Tibial artery (tissue), 4 donors: ENCODE measurements around the gene ADGRL3.

Source experiments
- DNase-seq, 2 donors: peaks; one replicate each; pipeline ENCODE4 v3.0.0-alpha.2; 2019
- H3K27ac ChIP-seq, 2 donors: fragments of 200-600 bp; sonication (generic) in 1 of 2; 1 replicate in 1 of 2; 2 replicates in 1 of 2; pipeline ENCODE4 v1.5.1; 2018 to 2019; ENCODE audit warnings: mild to moderate bottlenecking in 1 of 2
- H3K27me3 ChIP-seq, 2 donors: fragments of 200-600 bp; sonication (generic) in 1 of 2; one replicate each; pipeline versions ENCODE4 v1.5.1 to v1.6.0; 2016 to 2019
- H3K36me3 ChIP-seq, 3 donors: fragments of 200-600 bp; sonication (generic) in 2 of 3; one replicate each; pipeline ENCODE4 v1.5.1; 2016 to 2019; ENCODE audit warnings: mild to moderate bottlenecking in 2 of 3
- H3K4me1 ChIP-seq, 4 donors: fragments of 200-600 bp; sonication (generic) in 2 of 4; 1 replicate in 3 of 4; 2 replicates in 1 of 4; pipeline ENCODE4 v1.5.1; 2016 to 2019
- H3K4me3 ChIP-seq, 2 donors: fragments of 200-600 bp; sonication (generic) in 1 of 2; 1 replicate in 1 of 2; 2 replicates in 1 of 2; pipeline ENCODE4 v1.5.1; 2018 to 2019; ENCODE audit warnings: mild to moderate bottlenecking in 2 of 2
- H3K9me3 ChIP-seq, 3 donors: fragments of 200-600 bp; sonication (generic) in 1 of 3; one replicate each; pipeline ENCODE4 v1.5.1; 2016 to 2019
- intact Hi-C: fragments of 100-400 bp; cut with DNase I; formaldehyde crosslinking; loops from one replicate; pipeline ENCODE4 v1.15.0; 2023; ENCODE audit warnings: low total_unique reads
- TF ChIP-seq, protein P1 (sequence below), 2 experiments: fragments of 200-600 bp in 1 of 2; fragments of 450-650 bp in 1 of 2; IDR thresholded peaks; one replicate each; pipeline ENCODE4 v1.5.1; 2017 to 2019; ENCODE audit warnings: antibody characterized with exemption in 2 of 2, mild to moderate bottlenecking in 1 of 2, moderate library complexity in 1 of 2

The ADGRL3 gene

DNA sequence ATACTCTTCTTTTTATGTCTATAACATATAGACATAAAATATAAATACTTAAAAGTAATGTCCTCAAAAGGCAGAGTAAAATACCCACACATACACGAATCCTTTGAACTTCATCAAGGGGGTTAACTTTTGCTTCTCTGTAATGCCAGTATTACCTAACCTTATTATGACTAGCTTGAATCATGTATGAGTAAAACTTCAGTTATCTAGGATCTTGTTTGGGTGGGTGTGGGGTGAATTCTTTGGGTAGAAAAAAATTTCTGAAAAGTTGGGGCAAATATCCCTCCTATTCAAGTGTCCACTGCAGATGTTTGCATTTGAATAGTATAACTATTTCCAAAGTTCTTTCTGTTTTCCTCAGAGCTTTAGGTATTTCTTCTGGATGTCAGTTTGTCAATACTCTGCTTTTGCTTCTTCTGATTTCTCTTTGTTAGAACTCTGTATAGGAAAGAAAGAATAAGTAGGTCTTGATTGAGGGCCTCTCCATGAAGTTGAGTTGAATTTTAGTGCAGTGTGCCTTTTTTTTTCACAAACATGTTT is 173.8 kb downstream of the ADGRL3 start:
- Histone ChIP-seq H3K27me3 (no peaks in the 10 kb centered on the region), H3K36me3 (no peaks in the 10 kb centered on the region), H3K4me1 (peaks cover 0 to 31% (median 8%) of the 10 kb centered on the region in 4 donors), H3K27ac (peak overlapping the region; percentile 54 to 56), H3K4me3 (no peak overlapping the region), H3K9me3 (no peaks in the 10 kb centered on the region)
- TF ChIP-seq, protein P1, sequence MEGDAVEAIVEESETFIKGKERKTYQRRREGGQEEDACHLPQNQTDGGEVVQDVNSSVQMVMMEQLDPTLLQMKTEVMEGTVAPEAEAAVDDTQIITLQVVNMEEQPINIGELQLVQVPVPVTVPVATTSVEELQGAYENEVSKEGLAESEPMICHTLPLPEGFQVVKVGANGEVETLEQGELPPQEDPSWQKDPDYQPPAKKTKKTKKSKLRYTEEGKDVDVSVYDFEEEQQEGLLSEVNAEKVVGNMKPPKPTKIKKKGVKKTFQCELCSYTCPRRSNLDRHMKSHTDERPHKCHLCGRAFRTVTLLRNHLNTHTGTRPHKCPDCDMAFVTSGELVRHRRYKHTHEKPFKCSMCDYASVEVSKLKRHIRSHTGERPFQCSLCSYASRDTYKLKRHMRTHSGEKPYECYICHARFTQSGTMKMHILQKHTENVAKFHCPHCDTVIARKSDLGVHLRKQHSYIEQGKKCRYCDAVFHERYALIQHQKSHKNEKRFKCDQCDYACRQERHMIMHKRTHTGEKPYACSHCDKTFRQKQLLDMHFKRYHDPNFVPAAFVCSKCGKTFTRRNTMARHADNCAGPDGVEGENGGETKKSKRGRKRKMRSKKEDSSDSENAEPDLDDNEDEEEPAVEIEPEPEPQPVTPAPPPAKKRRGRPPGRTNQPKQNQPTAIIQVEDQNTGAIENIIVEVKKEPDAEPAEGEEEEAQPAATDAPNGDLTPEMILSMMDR (IDR thresholded peaks at IDR 0.05) = no peak
- intact Hi-C loops = loop anchor here (10.0 kb wide), 1 partner anchor 169 kb away; the partner anchor contains the start of gene ADGRL3
- no peak for DNase-seq

DNA sequence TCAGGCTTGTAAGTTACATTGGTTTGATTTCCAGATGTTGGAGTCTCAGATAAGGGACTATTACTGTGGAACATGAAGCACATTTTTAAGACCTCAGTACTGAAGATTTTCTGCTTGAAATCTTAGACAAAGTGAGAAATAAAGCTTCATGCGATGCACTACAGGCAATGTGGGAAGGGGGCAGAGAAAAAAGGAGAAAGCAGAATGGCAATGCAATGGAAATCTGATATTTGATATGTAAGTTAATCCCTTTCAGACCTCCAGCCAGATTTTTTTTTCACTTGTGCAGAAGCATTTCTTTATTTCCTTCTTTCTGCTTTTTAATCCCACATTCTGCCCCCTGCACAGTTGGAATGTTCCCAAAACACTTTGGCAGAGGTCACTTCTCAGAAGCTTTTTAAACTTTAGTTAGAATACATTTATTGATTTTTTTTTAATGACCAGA is 174.3 kb downstream of the ADGRL3 start:
- Histone ChIP-seq H3K36me3 (no peaks in the 10 kb centered on the region), H3K9me3 (no peaks in the 10 kb centered on the region), H3K27ac (peak overlapping the region; percentile 54 to 56), H3K4me1 (peaks cover 0 to 34% (median 8%) of the 10 kb centered on the region in 4 donors), H3K27me3 (no peaks in the 10 kb centered on the region), H3K4me3 (no peak overlapping the region)
- TF ChIP-seq, protein P1 (IDR thresholded peaks at IDR 0.05) = no peak
- intact Hi-C loops = loop anchor here (10.0 kb wide), 1 partner anchor 170 kb away; the partner anchor contains the start of gene ADGRL3
- no peak for DNase-seq

DNA sequence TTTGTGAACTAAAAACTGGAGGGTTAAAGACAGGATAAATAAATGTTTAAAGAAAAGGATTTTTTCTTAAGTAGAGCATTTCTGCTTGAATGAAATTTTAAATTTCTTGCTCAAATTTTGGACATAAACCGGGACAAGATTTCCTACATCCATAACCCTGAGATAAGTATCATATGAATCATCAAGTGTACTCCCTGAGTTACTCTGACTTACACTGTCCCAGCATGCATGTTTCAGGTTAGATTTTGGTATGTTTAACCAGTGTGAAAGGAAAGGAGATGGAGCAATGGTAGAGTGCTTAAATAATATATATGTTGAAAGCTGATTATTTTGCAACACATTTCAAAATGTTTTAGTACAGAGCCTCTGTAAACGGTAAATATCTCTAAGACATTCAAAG is 175.2 kb downstream of the ADGRL3 start:
- no peak for DNase-seq
- no peaks in the 10 kb centered on the region for H3K27me3 ChIP-seq
- no peaks in the 10 kb centered on the region for H3K36me3 ChIP-seq
- H3K4me3 ChIP-seq = no peak overlapping the region
- TF ChIP-seq, protein P1 (IDR thresholded peaks at IDR 0.05) = no peak
- intact Hi-C loops = loop anchor here (10.0 kb wide), 1 partner anchor 170 kb away; the partner anchor contains the start of gene ADGRL3
- H3K9me3 ChIP-seq = no peaks in the 10 kb centered on the region
- peak overlapping the region; percentile 54 to 56 for H3K27ac ChIP-seq
- H3K4me1 ChIP-seq = peaks cover 0 to 43% (median 8%) of the 10 kb centered on the region in 4 donors

DNA sequence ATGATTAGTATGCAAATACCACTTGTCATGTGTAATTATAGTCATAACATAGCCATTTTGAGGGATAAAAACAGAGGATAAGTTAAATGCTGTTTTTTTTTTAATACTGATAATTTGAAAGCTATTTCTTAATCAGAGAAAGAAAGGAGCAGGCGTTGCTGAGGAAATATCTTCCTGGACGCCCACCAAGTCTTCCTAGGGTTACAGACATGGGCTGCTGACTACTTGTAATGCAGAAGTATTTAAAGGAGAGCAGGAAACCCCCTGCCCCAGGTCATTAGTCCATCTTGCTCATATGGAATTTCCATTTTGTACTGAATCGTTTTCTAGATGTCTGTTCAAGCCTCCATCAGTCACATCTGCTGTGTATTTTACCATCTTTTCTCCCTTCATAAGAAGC is 176.2 kb downstream of the ADGRL3 start:
- Histone ChIP-seq H3K4me3 (no peak overlapping the region), H3K27me3 (no peaks in the 10 kb centered on the region), H3K27ac (peak overlapping the region in 1 of 2 donors; percentile 54), H3K36me3 (no peaks in the 10 kb centered on the region), H3K4me1 (peaks cover 0 to 48% (median 8%) of the 10 kb centered on the region in 4 donors), H3K9me3 (no peaks in the 10 kb centered on the region)
- no peak for DNase-seq
- TF ChIP-seq, protein P1 (IDR thresholded peaks at IDR 0.05) = no peak
- intact Hi-C loops = loop anchor here (10.0 kb wide), 1 partner anchor 172 kb away; the partner anchor contains the start of gene ADGRL3

DNA sequence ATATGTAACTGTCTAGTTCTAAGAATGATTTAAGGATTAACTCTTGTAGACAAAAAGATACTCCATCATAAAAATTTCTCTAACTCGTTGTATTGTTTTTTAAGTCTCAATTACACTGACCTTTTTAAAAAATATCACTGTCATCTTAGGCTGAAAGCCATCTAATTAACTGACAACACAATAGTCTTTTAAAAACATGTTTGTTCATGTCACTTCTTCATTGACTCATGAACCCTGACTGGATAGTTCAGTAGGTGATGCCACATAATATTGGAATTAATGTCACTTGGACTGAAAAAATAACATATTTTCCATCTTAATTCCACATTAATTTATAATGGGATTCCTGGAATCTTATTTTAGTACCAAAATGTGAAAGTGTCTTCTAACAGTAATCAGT is 179.3 kb downstream of the ADGRL3 start:
- intact Hi-C loops = loop anchor here (10.0 kb wide), 1 partner anchor 175 kb away; the partner anchor contains the start of gene ADGRL3
- Histone ChIP-seq H3K36me3 (no peaks in the 10 kb centered on the region), H3K4me3 (no peak overlapping the region), H3K4me1 (peaks cover 0 to 53% (median 6%) of the 10 kb centered on the region in 4 donors), H3K9me3 (no peaks in the 10 kb centered on the region), H3K27me3 (no peaks in the 10 kb centered on the region), H3K27ac (no peak overlapping the region)
- TF ChIP-seq, protein P1 (IDR thresholded peaks at IDR 0.05) = no peak
- DNase-seq = no peak
